ENCODE data around the gene SCGB1C2. TPM values are rescaled to one million over a fixed set of nuclear protein-coding genes. Genes with fewer than 3 reads are reported as not detected.
A peak's percentile ranks its signal among the peaks of the same experiment; 100 is the strongest.

Gene SCGB1C2
- total RNA-seq, 3 donors from 2014 or later = not detected

- no peaks in the 10 kb centered on the region for H3K27me3 ChIP-seq
- peak in 1 of 2 donors; percentile 20 for DNase-seq (ENCODE audit: low spot score in 2 of 2)
- no peak for TF ChIP-seq POLR2A (IDR thresholded peaks at IDR 0.05)
- TF ChIP-seq POLR2AphosphoS5 (IDR thresholded peaks at IDR 0.05) = no peak
- TF ChIP-seq, protein P1, sequence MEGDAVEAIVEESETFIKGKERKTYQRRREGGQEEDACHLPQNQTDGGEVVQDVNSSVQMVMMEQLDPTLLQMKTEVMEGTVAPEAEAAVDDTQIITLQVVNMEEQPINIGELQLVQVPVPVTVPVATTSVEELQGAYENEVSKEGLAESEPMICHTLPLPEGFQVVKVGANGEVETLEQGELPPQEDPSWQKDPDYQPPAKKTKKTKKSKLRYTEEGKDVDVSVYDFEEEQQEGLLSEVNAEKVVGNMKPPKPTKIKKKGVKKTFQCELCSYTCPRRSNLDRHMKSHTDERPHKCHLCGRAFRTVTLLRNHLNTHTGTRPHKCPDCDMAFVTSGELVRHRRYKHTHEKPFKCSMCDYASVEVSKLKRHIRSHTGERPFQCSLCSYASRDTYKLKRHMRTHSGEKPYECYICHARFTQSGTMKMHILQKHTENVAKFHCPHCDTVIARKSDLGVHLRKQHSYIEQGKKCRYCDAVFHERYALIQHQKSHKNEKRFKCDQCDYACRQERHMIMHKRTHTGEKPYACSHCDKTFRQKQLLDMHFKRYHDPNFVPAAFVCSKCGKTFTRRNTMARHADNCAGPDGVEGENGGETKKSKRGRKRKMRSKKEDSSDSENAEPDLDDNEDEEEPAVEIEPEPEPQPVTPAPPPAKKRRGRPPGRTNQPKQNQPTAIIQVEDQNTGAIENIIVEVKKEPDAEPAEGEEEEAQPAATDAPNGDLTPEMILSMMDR (IDR thresholded peaks at IDR 0.05) = no peak
- intact Hi-C loops (cut with DNase I; ENCODE audit: low total_unique reads) = no loop called here
- no peaks in the 10 kb centered on the region for H3K4me1 ChIP-seq
- no peaks in the 10 kb centered on the region for H3K36me3 ChIP-seq
- no peak overlapping the region for H3K27ac ChIP-seq
- H3K9me3 ChIP-seq = no peaks in the 10 kb centered on the region
- H3K4me3 ChIP-seq = no peak overlapping the region
Measured at GRCh38 chr17:148757-149156, 11.4 kb downstream of the SCGB1C2 start.

DNA sequence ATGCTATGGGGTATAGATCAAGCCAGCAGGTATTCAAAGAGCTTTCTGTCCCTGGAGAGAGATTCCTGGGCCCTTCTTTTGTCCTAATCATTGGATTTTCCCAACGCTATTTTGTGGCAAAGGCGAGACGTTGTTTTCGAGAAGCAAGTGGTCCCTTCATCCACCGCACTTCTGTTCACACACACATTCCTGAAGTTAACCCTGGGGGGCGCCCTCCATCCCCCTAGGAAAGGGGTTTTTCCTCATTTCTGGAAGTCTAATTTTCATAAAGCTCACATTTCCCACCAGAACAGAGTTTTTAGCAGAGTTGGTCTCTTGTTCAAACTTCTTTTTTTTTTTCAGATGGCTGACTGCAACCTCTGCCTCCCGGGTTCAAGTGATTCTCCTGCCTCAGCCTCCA, 11.9 kb downstream of the SCGB1C2 start:
- H3K36me3 ChIP-seq = no peaks in the 10 kb centered on the region
- H3K4me1 ChIP-seq = no peaks in the 10 kb centered on the region
- no peaks in the 10 kb centered on the region for H3K27me3 ChIP-seq
- intact Hi-C loops (cut with DNase I; ENCODE audit: low total_unique reads) = no loop called here
- no peak overlapping the region for H3K27ac ChIP-seq
- DNase-seq (ENCODE audit: low spot score in 2 of 2) = no peak
- H3K9me3 ChIP-seq = no peaks in the 10 kb centered on the region
- TF ChIP-seq, protein P1 (IDR thresholded peaks at IDR 0.05) = no peak
- no peak overlapping the region for H3K4me3 ChIP-seq

- no peaks in the 10 kb centered on the region for H3K9me3 ChIP-seq
- intact Hi-C loops (cut with DNase I; ENCODE audit: low total_unique reads) = no loop called here
- no peak overlapping the region for H3K4me3 ChIP-seq
- H3K27me3 ChIP-seq = no peaks in the 10 kb centered on the region
- no peak for DNase-seq (ENCODE audit: low spot score in 2 of 2)
- H3K4me1 ChIP-seq = no peaks in the 10 kb centered on the region
- no peaks in the 10 kb centered on the region for H3K36me3 ChIP-seq
- no peak overlapping the region for H3K27ac ChIP-seq
- TF ChIP-seq POLR2A (IDR thresholded peaks at IDR 0.05) = no peak
- TF ChIP-seq, protein P1 (IDR thresholded peaks at IDR 0.05) = no peak
- TF ChIP-seq POLR2AphosphoS5 (IDR thresholded peaks at IDR 0.05) = no peak
Measured at GRCh38 chr17:149897-150584, 12.7 kb downstream of the SCGB1C2 start.

DNA sequence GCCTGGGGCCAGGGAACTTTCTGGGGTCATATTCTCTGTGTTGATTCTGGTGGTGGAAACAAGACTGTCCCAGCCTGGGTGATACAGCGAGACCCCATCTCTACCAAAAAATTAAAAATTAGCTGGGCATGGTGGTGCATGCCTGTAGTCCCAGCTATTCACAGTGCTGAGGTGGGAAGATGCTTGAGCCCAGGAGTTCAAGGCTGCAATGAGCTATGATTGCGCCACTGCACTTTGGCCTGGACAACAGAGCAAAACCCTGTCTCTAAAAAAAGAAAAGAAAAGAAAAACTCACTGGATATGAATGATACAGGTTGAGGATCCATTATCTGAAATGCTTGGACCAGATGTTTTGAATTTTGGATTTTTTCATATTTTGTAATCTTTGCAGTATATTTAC, 13.6 kb downstream of the SCGB1C2 start:
- no peak overlapping the region for H3K4me3 ChIP-seq
- no peak overlapping the region for H3K27ac ChIP-seq
- no peaks in the 10 kb centered on the region for H3K36me3 ChIP-seq
- no peak for DNase-seq (ENCODE audit: low spot score in 2 of 2)
- no peaks in the 10 kb centered on the region for H3K27me3 ChIP-seq
- no peaks in the 10 kb centered on the region for H3K4me1 ChIP-seq
- no peaks in the 10 kb centered on the region for H3K9me3 ChIP-seq
- TF ChIP-seq POLR2AphosphoS5 (IDR thresholded peaks at IDR 0.05) (no peak), POLR2A (IDR thresholded peaks at IDR 0.05) (no peak)
- TF ChIP-seq, protein P1 (IDR thresholded peaks at IDR 0.05) = no peak
- intact Hi-C loops (cut with DNase I; ENCODE audit: low total_unique reads) = no loop called here

DNA sequence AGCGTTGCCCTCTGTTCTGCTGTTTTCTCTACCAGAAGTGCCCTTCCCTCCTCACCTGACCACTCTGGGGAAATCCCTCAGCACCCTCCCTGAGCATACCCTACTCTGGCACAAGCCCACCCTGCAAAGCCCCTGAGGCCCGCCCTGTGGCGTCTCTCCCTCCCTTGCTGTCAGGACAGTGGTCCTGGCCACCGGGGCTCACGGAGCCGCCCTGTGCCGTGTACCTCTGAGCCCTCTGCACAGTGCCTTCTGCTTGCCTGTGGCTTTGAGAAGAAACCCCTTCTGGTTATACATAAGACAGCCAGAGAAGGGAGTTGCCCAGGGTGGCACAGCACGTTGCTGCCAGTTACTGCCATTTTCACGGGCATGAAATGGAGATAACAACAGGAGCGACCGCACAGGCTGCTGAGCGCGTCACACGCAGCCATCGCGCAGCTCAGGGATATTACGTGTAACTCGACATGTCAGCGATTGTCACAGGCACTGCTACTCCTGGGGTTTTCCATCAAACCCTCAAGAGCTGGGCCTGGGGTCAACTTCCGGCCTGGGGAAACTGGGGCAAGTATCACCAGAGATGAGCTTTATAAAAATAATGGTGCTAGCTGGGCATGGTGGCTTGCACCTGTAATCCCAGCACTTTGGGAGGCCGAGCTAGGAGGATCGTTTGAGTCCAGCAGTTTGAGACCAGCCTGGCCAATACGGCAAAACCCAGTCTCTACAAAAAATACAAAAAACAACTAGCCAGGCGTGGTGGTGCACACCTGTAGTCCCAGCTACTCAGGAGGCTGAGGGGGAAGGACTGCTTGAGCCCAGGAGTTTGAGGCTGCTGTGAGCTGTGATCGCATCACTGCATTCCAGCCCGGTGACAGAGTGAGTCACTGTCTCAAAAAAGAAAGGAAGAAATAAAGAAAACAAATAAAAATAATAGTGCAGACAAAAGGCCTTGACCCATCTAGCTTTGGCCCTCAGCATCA, 14.8 kb downstream of the SCGB1C2 start:
- Histone ChIP-seq H3K27ac (no peak overlapping the region), H3K4me1 (no peaks in the 10 kb centered on the region), H3K9me3 (no peaks in the 10 kb centered on the region), H3K4me3 (no peak overlapping the region), H3K27me3 (no peaks in the 10 kb centered on the region), H3K36me3 (no peaks in the 10 kb centered on the region)
- no peak for TF ChIP-seq POLR2A (IDR thresholded peaks at IDR 0.05)
- no peak for TF ChIP-seq POLR2AphosphoS5 (IDR thresholded peaks at IDR 0.05)
- TF ChIP-seq, protein P1 (IDR thresholded peaks at IDR 0.05) = no peak
- peak in 1 of 2 donors; percentile 33 for DNase-seq (ENCODE audit: low spot score in 2 of 2)
- intact Hi-C loops (cut with DNase I; ENCODE audit: low total_unique reads) = no loop called here
